H7 (cell line): ENCODE measurements around the gene NARF. TPM values are rescaled to one million over a fixed set of nuclear protein-coding genes. Genes with fewer than 3 reads are reported as not detected.
"Not testable (repeated sequence)": the region's sequence is repeated elsewhere in the genome, so short reads cannot be mapped to it uniquely, and the experiment has no call there.

Source experiments
- DNase-seq: peaks from one replicate; pipeline ENCODE4 v3.0.0; 2012
- H3K27me3 ChIP-seq: 2 replicates; pipeline ENCODE4 v1.6.0; 2011; ENCODE audit warnings: mild to moderate bottlenecking, low read length; ENCODE audit not compliant: control insufficient read depth, insufficient read depth
- H3K36me3 ChIP-seq: replicated peaks from 2 replicates; pipeline ENCODE4 v1.5.1; 2011; ENCODE audit warnings: low read length; ENCODE audit not compliant: control insufficient read depth, insufficient read depth
- H3K4me3 ChIP-seq: 2 replicates; pipeline ENCODE4 v1.5.1; 2011; ENCODE audit warnings: low read depth, mild to moderate bottlenecking, control low read depth, low read length, moderate library complexity; ENCODE audit not compliant: insufficient read depth
- total RNA-seq: library from RNA; depleted of rRNA; stranded (reverse); fragments of >200 nt; shearing (Covaris generic); gene quantifications from 2 replicates; pipeline ENCODE4 v1.2.3, GENCODE V29; 2014; rRNA removed

The NARF gene
- total RNA-seq, 1 experiment from 2014 or later: 42.2 TPM

- H3K36me3 ChIP-seq: no peaks in the 10 kb centered on the region; the same call in 1 of the 2 replicates
- DNase-seq: no peak
- H3K4me3 ChIP-seq: no peak overlapping the region
- H3K27me3 ChIP-seq: no peaks in the 10 kb centered on the region
Measured at GRCh38 chr17:82529914-82530300, 71.4 kb downstream of the NARF start.

GRCh38 chr17:82531431-82531881 lies 72.9 kb downstream of the NARF start:
- Histone ChIP-seq H3K27me3 (no peaks in the 10 kb centered on the region), H3K4me3 (no peak overlapping the region), H3K36me3 (no peaks in the 10 kb centered on the region)
- DNase-seq: no peak

GRCh38 chr17:82534401-82534812 lies 75.9 kb downstream of the NARF start:
- no peaks in the 10 kb centered on the region for H3K36me3 ChIP-seq
- no peak overlapping the region for H3K4me3 ChIP-seq
- DNase-seq: no peak
- no peaks in the 10 kb centered on the region for H3K27me3 ChIP-seq

- H3K4me3 ChIP-seq: no peak overlapping the region
- H3K27me3 ChIP-seq: no peaks in the 10 kb centered on the region
- DNase-seq: no peak
- H3K36me3 ChIP-seq: no peaks in the 10 kb centered on the region
Measured at GRCh38 chr17:82536512-82537201, 78.1 kb downstream of the NARF start.

GRCh38 chr17:82537228-82537627 lies 78.7 kb downstream of the NARF start:
- H3K36me3 ChIP-seq: not testable (repeated sequence)

GRCh38 chr17:82539076-82539475 lies 80.5 kb downstream of the NARF start:
- H3K36me3 ChIP-seq, H3K4me3 ChIP-seq, H3K27me3 ChIP-seq, DNase-seq: not testable (repeated sequence)

More at GRCh38 chr17:82537228-82537627, 78.7 kb downstream of the NARF start:
- DNase-seq, H3K4me3 ChIP-seq, H3K27me3 ChIP-seq: not testable (repeated sequence)

Other genes starting within 250 kb of the NARF start
- gene CCDC57, start 245.9 kb upstream of the NARF start, total RNA-seq: 3.7 and 6.0 TPM in 2 replicates
- gene SLC16A3, start 229.7 kb upstream of the NARF start, total RNA-seq: 31.2 and 52.0 TPM in 2 replicates
- gene CSNK1D, start 185.0 kb upstream of the NARF start, total RNA-seq: 31.7 and 37.3 TPM in 2 replicates
- 0.38 and 1.7 TPM in 2 replicates for gene CD7, start 141.1 kb upstream of the NARF start, total RNA-seq
- gene SECTM1, start 125.0 kb upstream of the NARF start, total RNA-seq: 0.44 and 0.94 TPM in 2 replicates
- gene TEX19, start 99.5 kb upstream of the NARF start, total RNA-seq: 1.1 and 1.9 TPM in 2 replicates
- gene UTS2R, start 87.0 kb upstream of the NARF start, total RNA-seq: not detected in 2 replicates
- gene HEXD, start 40.4 kb upstream of the NARF start, total RNA-seq: 16.6 and 24.6 TPM in 2 replicates
- gene OGFOD3, start 40.2 kb upstream of the NARF start, total RNA-seq: 26.2 and 28.6 TPM in 2 replicates
- gene CYBC1, start 8.0 kb upstream of the NARF start, total RNA-seq: 62.8 and 76.1 TPM in 2 replicates
- 54.1 and 67.4 TPM in 2 replicates for gene FOXK2, start 61.0 kb downstream of the NARF start, total RNA-seq
- 131 and 150 TPM in 2 replicates for gene WDR45B, start 189.7 kb downstream of the NARF start, total RNA-seq
- 0.85 and 1.7 TPM in 2 replicates for gene RAB40B, start 240.0 kb downstream of the NARF start, total RNA-seq